Raji (cell line): ENCODE data around the gene DEDD2.
A peak's percentile ranks its signal among the peaks of the same experiment; 100 is the strongest.

Source experiments
- POLR2A ChIP-seq: IDR thresholded peaks from 2 replicates; pipeline ENCODE4 v1.6.1; 2011; ENCODE audit warnings: low read depth, low read length, control low read depth; ENCODE audit not compliant: insufficient read depth

The DEDD2 gene

GRCh38 chr19:42217520-42218437, at the start of gene DEDD2:
Gene DEDD2 (minus strand): TSS chr19:42217677. CDS start chr19:42217007, 670 bp downstream.
- peak; percentile 92 for TF ChIP-seq POLR2A

DNA sequence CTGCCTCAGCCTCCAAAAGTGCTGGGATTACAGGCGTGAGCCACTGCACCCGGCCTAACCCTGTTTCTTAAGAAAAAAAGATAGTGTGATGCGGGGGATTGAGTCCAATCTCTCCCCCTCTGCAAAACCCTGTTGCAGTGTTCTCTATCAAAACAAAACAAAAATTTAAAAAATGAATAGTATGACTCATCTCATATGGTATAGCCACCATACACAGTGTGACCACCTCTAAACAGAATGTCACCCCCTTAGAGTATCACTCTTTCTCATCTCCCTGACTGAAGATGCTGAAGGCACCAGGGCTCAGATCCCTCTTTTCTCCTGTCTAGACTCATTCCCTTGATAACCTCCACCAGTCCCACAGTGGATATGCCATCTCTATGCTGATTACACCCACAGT, 44.3 kb upstream of the DEDD2 start:
- TF ChIP-seq POLR2A: no peak

GRCh38 chr19:42255766-42256745, 38.6 kb upstream of the DEDD2 start:
- no peak for TF ChIP-seq POLR2A

DNA sequence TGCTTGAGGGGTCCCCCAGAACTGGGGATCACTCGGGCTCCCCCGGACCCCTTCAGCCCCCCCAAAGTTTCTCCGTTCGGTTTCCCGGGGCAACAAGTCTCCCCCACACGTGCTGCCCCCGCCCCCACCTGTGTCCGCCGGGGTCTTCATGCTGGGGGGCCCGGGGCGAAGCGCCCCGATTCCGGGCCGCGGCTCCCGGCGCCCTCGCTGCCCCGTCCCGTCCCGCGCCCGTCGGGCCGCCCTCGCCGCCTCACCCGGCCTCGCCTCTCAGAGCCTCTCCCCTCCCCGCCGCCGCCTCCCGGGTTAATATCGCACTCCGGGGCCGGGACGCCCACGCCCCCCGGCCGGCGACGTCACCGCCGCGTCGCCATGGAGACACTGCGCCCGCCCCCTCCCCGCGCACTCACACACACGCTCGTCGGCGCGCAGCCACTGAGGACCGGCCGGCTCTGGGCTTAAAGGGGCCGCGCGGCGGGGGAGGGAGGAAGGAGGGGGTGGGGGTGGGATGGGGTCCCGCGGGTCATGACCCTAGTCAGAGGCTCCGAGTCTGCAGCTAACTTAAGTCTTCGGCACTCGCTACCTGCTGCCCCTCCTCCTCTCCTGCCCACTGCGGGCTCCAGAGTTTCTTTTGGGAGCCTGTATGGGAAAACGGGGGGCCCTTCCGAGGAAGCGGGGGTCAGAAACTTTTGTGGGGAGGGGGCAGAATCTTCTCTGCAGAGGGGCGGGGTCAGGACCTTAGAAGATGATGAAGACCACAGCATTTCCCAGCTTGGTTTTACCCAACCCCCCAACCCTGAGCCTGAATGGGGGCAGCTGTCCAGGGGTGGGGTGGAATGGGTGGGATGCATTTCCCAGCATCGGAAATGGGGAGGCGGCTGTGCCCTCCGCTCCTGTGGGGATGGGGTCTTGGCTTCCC, 37.6 kb upstream of the DEDD2 start, which contains the start of gene ERF:
TSS of gene ERF (minus strand) at position 279 of the 916 bp plus-strand sequence. CDS start at position 150, 129 bp downstream.
- TF ChIP-seq POLR2A: peak; percentile 76

DNA sequence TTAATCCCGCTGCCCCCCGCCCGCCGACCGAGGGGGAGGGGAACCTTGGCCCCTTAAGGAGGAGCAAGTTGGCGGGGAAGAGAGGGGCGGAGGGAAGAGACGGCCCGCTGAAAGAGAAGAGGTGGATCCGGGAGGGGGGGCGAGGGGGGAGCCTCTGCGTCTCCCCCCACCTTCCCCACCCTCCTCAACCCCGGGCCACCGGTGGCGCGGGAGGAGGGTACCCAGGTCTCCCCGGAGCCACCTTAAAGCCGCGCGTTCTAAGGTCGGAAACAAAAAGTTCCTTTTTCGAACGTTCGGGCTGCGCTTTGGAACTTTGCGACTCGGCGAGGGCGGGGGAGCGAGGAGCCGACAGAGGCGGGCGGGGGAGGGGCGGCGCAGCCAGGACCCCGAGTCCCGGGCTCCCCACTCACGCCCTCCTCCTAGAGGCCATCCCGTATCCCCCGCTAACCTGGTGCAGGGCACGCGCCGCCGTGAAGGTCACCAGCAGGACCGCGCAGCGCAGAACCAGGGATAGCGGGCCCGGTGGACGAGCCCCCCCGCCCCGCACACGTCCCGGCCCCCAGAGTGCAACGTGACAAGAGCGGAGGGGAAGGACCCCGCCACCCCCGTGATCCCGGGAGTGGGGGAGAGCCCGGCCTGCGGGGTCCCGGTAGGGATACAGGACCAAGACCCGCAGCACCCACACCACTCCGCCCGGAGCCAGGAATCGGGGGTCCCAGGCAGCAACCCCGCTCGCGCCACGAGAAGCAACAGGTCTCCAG, 36.8 kb upstream of the DEDD2 start:
- 0 out of 2 replicates have a peak, but pooled peaks have one; percentile 24 for TF ChIP-seq POLR2A

- TF ChIP-seq POLR2A: peak; percentile 40; the same call in 1 of the 2 replicates
Observed at GRCh38 chr19:42253245-42254088, 36.0 kb upstream of the DEDD2 start.

- TF ChIP-seq POLR2A: no peak
Observed at GRCh38 chr19:42252365-42253244, 35.1 kb upstream of the DEDD2 start.

- TF ChIP-seq POLR2A: no peak
Observed at GRCh38 chr19:42251572-42252358, 34.3 kb upstream of the DEDD2 start.

DNA sequence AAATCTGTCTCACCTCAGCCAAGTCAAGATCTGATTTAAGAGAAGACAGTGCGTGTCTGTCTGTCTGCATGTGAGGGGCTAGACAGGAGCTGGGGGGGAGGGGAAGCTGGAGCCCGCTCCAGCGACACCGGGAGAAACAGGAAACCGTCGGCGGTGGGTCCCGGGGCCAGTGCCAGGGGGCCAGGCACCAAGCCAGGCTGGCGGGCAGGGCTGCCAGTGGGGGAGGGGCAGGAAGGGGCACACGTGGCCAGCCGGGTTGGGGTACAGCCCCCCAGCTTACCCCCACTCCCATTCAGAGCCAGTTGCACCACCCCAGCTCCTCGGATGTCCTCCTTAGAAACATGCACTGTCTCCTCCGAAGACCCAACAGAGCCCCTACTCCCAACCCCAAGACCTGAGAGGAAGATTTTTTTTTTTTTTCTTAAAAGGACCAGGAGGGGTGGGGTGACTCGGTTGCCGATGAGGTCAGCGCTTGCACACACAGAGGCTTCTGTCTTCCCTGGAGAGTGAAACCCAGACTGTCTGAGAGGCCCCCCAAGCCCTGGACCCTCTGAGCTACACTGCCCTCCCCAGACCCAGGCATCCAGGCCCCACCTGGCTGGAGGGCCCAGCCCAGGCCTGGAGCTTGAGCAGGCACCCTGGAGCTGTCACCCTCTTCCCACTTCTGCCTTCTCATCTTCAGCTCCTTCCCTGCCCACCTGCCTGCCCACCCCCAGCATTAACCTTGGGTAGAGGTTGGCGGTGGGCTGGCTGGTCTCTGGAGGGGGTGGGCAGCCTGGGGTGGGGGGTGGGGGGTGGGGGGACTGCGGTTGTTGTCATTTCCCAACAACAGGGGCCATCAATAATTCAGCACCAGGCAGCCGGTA, 33.4 kb upstream of the DEDD2 start:
- no peak for TF ChIP-seq POLR2A

DNA sequence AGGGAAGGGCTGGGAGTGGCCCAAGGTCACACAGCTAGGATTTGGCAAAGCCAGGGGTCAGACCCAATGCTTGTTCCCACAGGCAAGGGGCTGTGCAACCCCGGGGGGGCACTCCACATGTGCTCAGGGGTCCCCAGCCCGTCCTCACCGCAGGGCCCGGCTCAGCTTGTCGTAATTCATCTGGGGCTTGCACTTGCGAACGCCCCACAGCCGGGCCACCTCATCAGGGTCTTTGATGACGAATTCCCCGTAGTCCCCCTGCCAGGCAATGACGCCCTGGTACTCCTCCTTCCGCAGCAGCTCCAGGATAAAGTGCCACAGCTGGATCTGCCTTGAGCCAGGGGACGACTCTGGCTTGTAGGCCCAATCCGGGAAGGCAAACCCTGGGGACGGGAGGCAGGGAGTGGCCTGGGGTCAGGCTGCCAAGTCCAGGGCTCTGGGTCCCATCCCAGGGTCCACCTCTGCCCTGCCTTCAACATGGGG, 32.7 kb upstream of the DEDD2 start:
- no peak for TF ChIP-seq POLR2A
